ENCODE results near the gene AK4. TPM values are rescaled to one million over a fixed set of nuclear protein-coding genes. Genes with fewer than 3 reads are reported as not detected.

Gene AK4
- total RNA-seq, 1 donor from 2014 or later: 52.9 TPM

DNA sequence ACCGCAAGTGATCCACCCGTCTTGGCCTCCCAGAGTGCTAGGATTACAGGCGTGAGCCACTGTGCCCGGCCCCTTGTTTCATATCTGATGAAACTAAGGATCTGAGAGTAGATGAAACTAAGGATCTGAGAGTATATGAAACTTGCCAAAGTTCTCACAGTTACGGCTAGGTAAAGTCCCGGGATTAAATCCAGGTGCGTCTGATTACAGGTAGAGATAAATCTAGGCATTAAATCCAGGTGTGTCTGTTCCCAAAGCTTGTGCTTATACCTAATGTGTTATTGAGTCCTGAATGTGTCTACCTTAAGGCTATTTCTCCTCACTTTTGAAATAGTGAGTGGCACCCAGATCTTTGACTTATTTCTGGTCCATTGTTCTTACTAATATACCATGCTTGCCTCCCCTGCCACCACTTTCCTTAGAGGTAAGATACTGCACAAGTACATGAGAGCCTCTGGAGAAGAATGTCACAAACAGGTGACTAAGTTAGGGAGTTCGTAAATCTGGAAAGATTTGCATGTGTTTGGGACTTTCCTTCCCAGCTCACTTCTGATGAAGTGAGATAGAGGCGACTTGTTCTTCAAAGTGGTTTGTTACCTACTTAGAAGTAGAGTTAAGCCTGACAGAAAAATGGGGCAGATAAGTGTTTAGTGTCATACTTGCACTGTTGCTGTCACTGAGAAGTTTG is 66.5 kb downstream of the AK4 start:
- Histone ChIP-seq H3K27me3 (ENCODE audit: control insufficient read depth, insufficient read depth, low read length) (no peaks in the 10 kb centered on the region), H3K36me3 (ENCODE audit: control insufficient read depth, insufficient read depth, low read length) (no peaks in the 10 kb centered on the region), H3K4me3 (ENCODE audit: low read depth, low read length) (no peak overlapping the region)
- DNase-seq (ENCODE audit: low read depth) (no peak), FAIRE-seq (no peak)
- TF ChIP-seq, protein P1, sequence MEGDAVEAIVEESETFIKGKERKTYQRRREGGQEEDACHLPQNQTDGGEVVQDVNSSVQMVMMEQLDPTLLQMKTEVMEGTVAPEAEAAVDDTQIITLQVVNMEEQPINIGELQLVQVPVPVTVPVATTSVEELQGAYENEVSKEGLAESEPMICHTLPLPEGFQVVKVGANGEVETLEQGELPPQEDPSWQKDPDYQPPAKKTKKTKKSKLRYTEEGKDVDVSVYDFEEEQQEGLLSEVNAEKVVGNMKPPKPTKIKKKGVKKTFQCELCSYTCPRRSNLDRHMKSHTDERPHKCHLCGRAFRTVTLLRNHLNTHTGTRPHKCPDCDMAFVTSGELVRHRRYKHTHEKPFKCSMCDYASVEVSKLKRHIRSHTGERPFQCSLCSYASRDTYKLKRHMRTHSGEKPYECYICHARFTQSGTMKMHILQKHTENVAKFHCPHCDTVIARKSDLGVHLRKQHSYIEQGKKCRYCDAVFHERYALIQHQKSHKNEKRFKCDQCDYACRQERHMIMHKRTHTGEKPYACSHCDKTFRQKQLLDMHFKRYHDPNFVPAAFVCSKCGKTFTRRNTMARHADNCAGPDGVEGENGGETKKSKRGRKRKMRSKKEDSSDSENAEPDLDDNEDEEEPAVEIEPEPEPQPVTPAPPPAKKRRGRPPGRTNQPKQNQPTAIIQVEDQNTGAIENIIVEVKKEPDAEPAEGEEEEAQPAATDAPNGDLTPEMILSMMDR (IDR thresholded peaks at IDR 0.05; ENCODE audit: insufficient read depth, low read length, severe bottlenecking): no peak

GRCh38 chr1:65216989-65217388 is 69.0 kb downstream of the AK4 start:
- Histone ChIP-seq H3K27me3 (ENCODE audit: control insufficient read depth, insufficient read depth, low read length) (no peaks in the 10 kb centered on the region), H3K4me3 (ENCODE audit: low read depth, low read length) (no peak overlapping the region), H3K36me3 (ENCODE audit: control insufficient read depth, insufficient read depth, low read length) (no peaks in the 10 kb centered on the region)
- TF ChIP-seq, protein P1 (IDR thresholded peaks at IDR 0.05; ENCODE audit: insufficient read depth, low read length, severe bottlenecking): no peak
- DNase-seq (ENCODE audit: low read depth) (no peak), FAIRE-seq (no peak)

GRCh38 chr1:65221638-65222339 is 73.8 kb downstream of the AK4 start:
- TF ChIP-seq, protein P1 (IDR thresholded peaks at IDR 0.05; ENCODE audit: insufficient read depth, low read length, severe bottlenecking): no peak
- no peaks in the 10 kb centered on the region for H3K27me3 ChIP-seq (ENCODE audit: control insufficient read depth, insufficient read depth, low read length)
- DNase-seq (ENCODE audit: low read depth) (no peak), FAIRE-seq (no peak)
- no peak overlapping the region for H3K4me3 ChIP-seq (ENCODE audit: low read depth, low read length)
- no peaks in the 10 kb centered on the region for H3K36me3 ChIP-seq (ENCODE audit: control insufficient read depth, insufficient read depth, low read length)

DNA sequence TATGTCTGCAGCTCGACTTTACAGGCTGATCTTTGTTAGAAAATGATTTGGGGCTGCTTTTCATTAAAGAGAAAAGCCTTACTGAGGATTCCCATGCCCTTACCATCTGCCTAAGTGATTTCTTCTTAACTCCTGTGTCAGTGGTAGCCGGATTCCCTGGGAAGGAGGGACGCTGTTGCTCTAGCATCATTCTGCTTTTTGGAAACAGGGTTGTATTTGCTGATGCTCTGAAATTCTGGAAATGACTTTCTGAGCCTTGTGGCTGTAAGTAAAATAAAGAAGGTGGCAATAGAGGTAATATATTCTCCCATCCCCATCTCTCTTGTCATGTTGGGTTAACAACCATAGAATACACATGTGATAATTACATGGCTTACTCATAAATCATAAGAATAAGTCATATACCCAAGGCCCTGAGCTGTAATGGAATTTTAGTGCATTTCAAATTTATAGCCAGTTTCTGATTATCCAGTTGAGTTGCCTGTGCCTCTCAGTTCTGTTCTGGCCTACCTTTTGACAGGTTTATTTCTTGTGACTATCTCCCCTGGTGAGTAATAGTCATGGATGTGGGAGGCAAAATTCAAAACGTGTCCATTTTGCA is 74.4 kb downstream of the AK4 start:
- Histone ChIP-seq H3K27me3 (ENCODE audit: control insufficient read depth, insufficient read depth, low read length) (no peaks in the 10 kb centered on the region), H3K4me3 (ENCODE audit: low read depth, low read length) (no peak overlapping the region), H3K36me3 (ENCODE audit: control insufficient read depth, insufficient read depth, low read length) (no peaks in the 10 kb centered on the region)
- no peak for DNase-seq (ENCODE audit: low read depth)
- no peak for FAIRE-seq
- TF ChIP-seq, protein P1 (IDR thresholded peaks at IDR 0.05; ENCODE audit: insufficient read depth, low read length, severe bottlenecking): no peak

- FAIRE-seq (no peak), DNase-seq (ENCODE audit: low read depth) (no peak)
- Histone ChIP-seq H3K27me3 (ENCODE audit: control insufficient read depth, insufficient read depth, low read length) (no peaks in the 10 kb centered on the region), H3K36me3 (ENCODE audit: control insufficient read depth, insufficient read depth, low read length) (no peaks in the 10 kb centered on the region), H3K4me3 (ENCODE audit: low read depth, low read length) (no peak overlapping the region)
- TF ChIP-seq, protein P1 (IDR thresholded peaks at IDR 0.05; ENCODE audit: insufficient read depth, low read length, severe bottlenecking): no peak
These were observed 76.7 kb downstream of the AK4 start for GRCh38 chr1:65224681-65225091.

All from bronchial epithelial cell (primary cell).